Measurements from ENCODE around the gene FTL. TPM values are rescaled to one million over a fixed set of nuclear protein-coding genes. Genes with fewer than 3 reads are reported as not detected.
A peak's percentile ranks its signal among the peaks of the same experiment; 100 is the strongest.

FTL gene
- total and polyA plus RNA-seq, 3 experiments from 2014 or later: 1,478 to 4,521 (median 1,489) TPM

GRCh38 chr19:48958006-48958405 is 7.1 kb upstream of the FTL start:
- H3K27me3 ChIP-seq (ENCODE audit: insufficient read depth, low read length, poor library complexity, severe bottlenecking): no peaks in the 10 kb centered on the region
- no peaks in the 10 kb centered on the region for H3K9me3 Mint-ChIP-seq
- no peaks in the 10 kb centered on the region for H3K9me3 ChIP-seq (ENCODE audit: low read length)
- H3K27ac Mint-ChIP-seq: no peak overlapping the region
- ChIA-PET POLR2A (no interaction called here), CTCF (interaction anchor here (1.2 kb wide), 1 partner anchor 12 kb away, joined by 5 read pairs; no protein-coding TSS in a partner anchor)
- H3K36me3 ChIP-seq (ENCODE audit: insufficient read depth, low read length): no peaks in the 10 kb centered on the region
- H3K4me3 ChIP-seq (ENCODE audit: low read length): no peak overlapping the region
- H3K36me3 Mint-ChIP-seq: peaks cover 0 to 26% (median 6%) of the 10 kb centered on the region in 3 donors
- H3K4me1 ChIP-seq (ENCODE audit: insufficient read depth, low read length): peaks cover 28% of the 10 kb centered on the region
- peaks cover 39 to 61% (median 54%) of the 10 kb centered on the region in 3 donors for H3K4me1 Mint-ChIP-seq
- peak overlapping the region in 3 of 7 donors; percentile 10 to 61 (median 20) for H3K4me3 Mint-ChIP-seq
- peaks cover 0 to 1% of the 10 kb centered on the region in 2 donors for H3K27me3 Mint-ChIP-seq
- H3K27ac ChIP-seq (ENCODE audit: low read depth, low read length): no peak overlapping the region
- no peak for DNase-seq

GRCh38 chr19:48959341-48960239 is 5.5 kb upstream of the FTL start:
- Histone ChIP-seq H3K4me3 (ENCODE audit: low read length) (no peak overlapping the region), H3K27ac (ENCODE audit: low read depth, low read length) (no peak overlapping the region), H3K4me1 (ENCODE audit: insufficient read depth, low read length) (peaks cover 39% of the 10 kb centered on the region), H3K27me3 (ENCODE audit: insufficient read depth, low read length, poor library complexity, severe bottlenecking) (no peaks in the 10 kb centered on the region), H3K36me3 (ENCODE audit: insufficient read depth, low read length) (no peaks in the 10 kb centered on the region), H3K9me3 (ENCODE audit: low read length) (no peaks in the 10 kb centered on the region)
- H3K27me3 Mint-ChIP-seq: peaks cover 0 to 1% of the 10 kb centered on the region in 2 donors
- CTCF ChIA-PET: interaction anchor here (1.1 to 1.4 kb wide), 3 partner anchors 11 to 117 kb away, joined by 3 to 8 read pairs (median 3); partner anchors contain the start of gene RUVBL2
- no peaks in the 10 kb centered on the region for H3K9me3 Mint-ChIP-seq
- peaks cover 51 to 73% (median 65%) of the 10 kb centered on the region in 3 donors for H3K4me1 Mint-ChIP-seq
- DNase-seq: peak in 1 of 5 donors; percentile 29
- POLR2A ChIA-PET: interaction anchor here (0.6 to 0.7 kb wide), 5 partner anchors 11 to 798 kb away, joined by 3 to 5 read pairs (median 4); no protein-coding TSS in a partner anchor
- H3K36me3 Mint-ChIP-seq: peaks cover 0 to 22% (median 6%) of the 10 kb centered on the region in 3 donors
- peak overlapping the region in 1 of 8 donors; percentile 26 for H3K27ac Mint-ChIP-seq
- no peak overlapping the region for H3K4me3 Mint-ChIP-seq

- Histone ChIP-seq H3K36me3 (ENCODE audit: insufficient read depth, low read length) (peaks cover under 1% of the 10 kb centered on the region), H3K27me3 (ENCODE audit: insufficient read depth, low read length, poor library complexity, severe bottlenecking) (no peaks in the 10 kb centered on the region), H3K4me3 (ENCODE audit: low read length) (no peak overlapping the region), H3K4me1 (ENCODE audit: insufficient read depth, low read length) (peaks cover 34% of the 10 kb centered on the region), H3K27ac (ENCODE audit: low read depth, low read length) (peak overlapping the region; percentile 94), H3K9me3 (ENCODE audit: low read length) (no peaks in the 10 kb centered on the region)
- ChIA-PET POLR2A (interaction anchor here (0.8 to 1.2 kb wide), 3 partner anchors 9 to 88 kb away, joined by 3 to 7 read pairs (median 5); no protein-coding TSS in a partner anchor), CTCF (interaction anchor here (1.3 to 1.8 kb wide), 3 partner anchors 8 to 32 kb away, joined by 3 to 5 read pairs (median 4); partner anchors contain the start of gene RUVBL2)
- peak in 1 of 5 donors; percentile 44 for DNase-seq
- H3K36me3 Mint-ChIP-seq: peaks cover 0 to 26% (median 6%) of the 10 kb centered on the region in 3 donors
- H3K4me3 Mint-ChIP-seq: peak overlapping the region in 2 of 7 donors; percentile 13 to 64
- H3K9me3 Mint-ChIP-seq: no peaks in the 10 kb centered on the region
- H3K27ac Mint-ChIP-seq: peak overlapping the region in 2 of 8 donors; percentile 43 to 54
- peaks cover 0 to 8% of the 10 kb centered on the region in 2 donors for H3K27me3 Mint-ChIP-seq
- H3K4me1 Mint-ChIP-seq: peaks cover 55 to 77% (median 68%) of the 10 kb centered on the region in 3 donors
These were observed 4.0 kb upstream of the FTL start for GRCh38 chr19:48961051-48961649.

- peaks cover 37% of the 10 kb centered on the region for H3K4me1 ChIP-seq (ENCODE audit: insufficient read depth, low read length)
- Mint-ChIP-seq H3K36me3 (peaks cover 0 to 28% (median 6%) of the 10 kb centered on the region in 3 donors), H3K9me3 (no peaks in the 10 kb centered on the region), H3K27me3 (peaks cover 0 to 8% of the 10 kb centered on the region in 2 donors), H3K4me1 (peaks cover 57 to 78% (median 69%) of the 10 kb centered on the region in 3 donors), H3K4me3 (peak overlapping the region in 5 of 7 donors; percentile 43 to 64 (median 46)), H3K27ac (peak overlapping the region in 7 of 8 donors; percentile 58 to 96 (median 86))
- H3K36me3 ChIP-seq (ENCODE audit: insufficient read depth, low read length): peaks cover 6% of the 10 kb centered on the region
- H3K27ac ChIP-seq (ENCODE audit: low read depth, low read length): peak overlapping the region; percentile 94
- CTCF ChIA-PET: interaction anchor here (1.0 to 1.8 kb wide), 3 partner anchors 9 to 32 kb away, joined by 3 to 5 read pairs (median 4); partner anchors contain the start of genes GYS1 and RUVBL2
- POLR2A ChIA-PET: interaction anchor here (0.7 to 1.2 kb wide), 6 partner anchors 7 to 316 kb away, joined by 3 to 7 read pairs (median 4); partner anchors contain the start of genes BAX and NUCB1
- no peaks in the 10 kb centered on the region for H3K9me3 ChIP-seq (ENCODE audit: low read length)
- H3K4me3 ChIP-seq (ENCODE audit: low read length): no peak overlapping the region
- no peaks in the 10 kb centered on the region for H3K27me3 ChIP-seq (ENCODE audit: insufficient read depth, low read length, poor library complexity, severe bottlenecking)
- DNase-seq: no peak
These were observed 3.5 kb upstream of the FTL start for GRCh38 chr19:48961673-48962028.

- POLR2A ChIA-PET: interaction anchor here (0.7 to 1.2 kb wide), 4 partner anchors 8 to 317 kb away, joined by 3 to 7 read pairs (median 4); partner anchors contain the start of genes BAX and NUCB1
- no peaks in the 10 kb centered on the region for H3K9me3 Mint-ChIP-seq
- Histone ChIP-seq H3K4me1 (ENCODE audit: insufficient read depth, low read length) (peaks cover 42% of the 10 kb centered on the region), H3K4me3 (ENCODE audit: low read length) (no peak overlapping the region), H3K27me3 (ENCODE audit: insufficient read depth, low read length, poor library complexity, severe bottlenecking) (no peaks in the 10 kb centered on the region), H3K9me3 (ENCODE audit: low read length) (no peaks in the 10 kb centered on the region), H3K27ac (ENCODE audit: low read depth, low read length) (peak overlapping the region; percentile 94), H3K36me3 (ENCODE audit: insufficient read depth, low read length) (peaks cover 6% of the 10 kb centered on the region)
- peaks cover 0 to 30% (median 4%) of the 10 kb centered on the region in 3 donors for H3K36me3 Mint-ChIP-seq
- peak in 4 of 5 donors; percentile 16 to 59 (median 34) for DNase-seq
- H3K4me1 Mint-ChIP-seq: peaks cover 59 to 79% (median 67%) of the 10 kb centered on the region in 3 donors
- peak overlapping the region; percentile 46 to 98 (median 64) for H3K4me3 Mint-ChIP-seq
- peaks cover 0 to 8% of the 10 kb centered on the region in 2 donors for H3K27me3 Mint-ChIP-seq
- CTCF ChIA-PET: interaction anchor here (1.0 to 1.8 kb wide), 3 partner anchors 9 to 31 kb away, joined by 3 to 5 read pairs (median 4); partner anchors contain the start of genes GYS1 and RUVBL2
- peak overlapping the region; percentile 58 to 96 (median 86) for H3K27ac Mint-ChIP-seq
These were observed 2.9 kb upstream of the FTL start for GRCh38 chr19:48962029-48962848.

GRCh38 chr19:48962849-48963165 is 2.3 kb upstream of the FTL start:
- no peak for DNase-seq
- H3K4me1 ChIP-seq (ENCODE audit: insufficient read depth, low read length): peaks cover 42% of the 10 kb centered on the region
- peak overlapping the region; percentile 58 to 99 (median 88) for H3K27ac Mint-ChIP-seq

More at GRCh38 chr19:48962849-48963165, 2.3 kb upstream of the FTL start:
- ChIA-PET POLR2A (interaction anchor here (1.1 to 1.2 kb wide), 2 partner anchors 9 to 62 kb away, joined by 3 to 6 read pairs; partner anchors contain the start of genes BAX and NUCB1), CTCF (interaction anchor here (1.0 to 1.8 kb wide), 2 partner anchors 8 to 31 kb away, joined by 3 to 5 read pairs; partner anchors contain the start of genes GYS1 and RUVBL2)
- H3K36me3 Mint-ChIP-seq: peaks cover 0 to 31% (median 0%) of the 10 kb centered on the region in 3 donors
- H3K4me1 Mint-ChIP-seq: peaks cover 56 to 79% (median 63%) of the 10 kb centered on the region in 3 donors
- Histone ChIP-seq H3K4me3 (ENCODE audit: low read length) (no peak overlapping the region), H3K36me3 (ENCODE audit: insufficient read depth, low read length) (peaks cover 6% of the 10 kb centered on the region), H3K27ac (ENCODE audit: low read depth, low read length) (peak overlapping the region; percentile 94), H3K9me3 (ENCODE audit: low read length) (no peaks in the 10 kb centered on the region), H3K27me3 (ENCODE audit: insufficient read depth, low read length, poor library complexity, severe bottlenecking) (no peaks in the 10 kb centered on the region)
- H3K9me3 Mint-ChIP-seq: no peaks in the 10 kb centered on the region
- peak overlapping the region; percentile 46 to 100 (median 64) for H3K4me3 Mint-ChIP-seq
- H3K27me3 Mint-ChIP-seq: peaks cover 0 to 8% of the 10 kb centered on the region in 2 donors

Data from CD8-positive, alpha-beta memory T cell (primary cell).